Measurements from ENCODE around the gene TANK.
"Not testable (repeated sequence)": the region's sequence is repeated elsewhere in the genome, so short reads cannot be mapped to it uniquely, and the experiment has no call there.

Gene TANK

GRCh38 chr2:161170377-161170776, 10.1 kb downstream of the TANK start:
- DNase-seq, result no peak

GRCh38 chr2:161170958-161171932, 11.0 kb downstream of the TANK start:
- no peak for DNase-seq

GRCh38 chr2:161172901-161173540, 12.8 kb downstream of the TANK start:
- DNase-seq, result no peak

- no peak for DNase-seq
Measured at GRCh38 chr2:161173541-161174194, 13.4 kb downstream of the TANK start.

GRCh38 chr2:161177969-161178368, 17.7 kb downstream of the TANK start:
- DNase-seq, result no peak

- no peak for DNase-seq
Measured at GRCh38 chr2:161178756-161179155, 18.5 kb downstream of the TANK start.

- no peak for DNase-seq
Measured at GRCh38 chr2:161190050-161190449, 29.8 kb downstream of the TANK start.

GRCh38 chr2:161195602-161196001, 35.4 kb downstream of the TANK start:
- not testable (repeated sequence) for DNase-seq

GRCh38 chr2:161199912-161200701, 39.9 kb downstream of the TANK start:
- peak; percentile 64 for DNase-seq

- DNase-seq, result no peak
Measured at GRCh38 chr2:161204846-161205245, 44.6 kb downstream of the TANK start.

GRCh38 chr2:161206471-161207032, 46.3 kb downstream of the TANK start:
- no peak for DNase-seq

- DNase-seq, result no peak
Measured at GRCh38 chr2:161207941-161208340, 47.7 kb downstream of the TANK start.

GRCh38 chr2:161208527-161209139, 48.4 kb downstream of the TANK start:
- no peak for DNase-seq

- no peak for DNase-seq
Measured at GRCh38 chr2:161209902-161210301, 49.7 kb downstream of the TANK start.

GRCh38 chr2:161217597-161218185, 57.5 kb downstream of the TANK start:
- no peak for DNase-seq

- no peak for DNase-seq
Measured at GRCh38 chr2:161219211-161219610, 59.0 kb downstream of the TANK start.

GRCh38 chr2:161223139-161223732, 63.0 kb downstream of the TANK start:
- DNase-seq, result peak; percentile 57

GRCh38 chr2:161228511-161229240, 68.4 kb downstream of the TANK start:
- DNase-seq, result no peak

- no peak for DNase-seq
Measured at GRCh38 chr2:161230959-161231358, 70.7 kb downstream of the TANK start.

GRCh38 chr2:161232571-161232970, 72.3 kb downstream of the TANK start:
- peak; percentile 34 for DNase-seq
